H9 (cell line): ENCODE data around the gene NEURL2. TPM values are rescaled to one million over a fixed set of nuclear protein-coding genes. Genes with fewer than 3 reads are reported as not detected.

Experiments used
- DNase-seq: peaks from one replicate; pipeline ENCODE4 v3.0.0-alpha.2; 2017
- H2AFZ ChIP-seq: one replicate; pipeline ENCODE4 v1.6.1; 2013; ENCODE audit warnings: mild to moderate bottlenecking, low read length, control low read depth, moderate library complexity
- H2AK5ac ChIP-seq: 2 replicates; pipeline ENCODE4 v1.6.1; 2013; ENCODE audit warnings: low read length, control low read depth, mixed read lengths; ENCODE audit not compliant: insufficient read length
- H2BK120ac ChIP-seq: one replicate; pipeline ENCODE4 v1.6.1; 2013; ENCODE audit warnings: low read depth, mild to moderate bottlenecking, low read length, control low read depth, inconsistent platforms; ENCODE audit not compliant: poor library complexity, severe bottlenecking
- H2BK12ac ChIP-seq: 2 replicates; pipeline ENCODE4 v1.6.1; 2013; ENCODE audit warnings: low read length, control low read depth, mixed read lengths, low read depth; ENCODE audit not compliant: insufficient read length
- H2BK15ac ChIP-seq: 2 replicates; pipeline ENCODE4 v1.6.1; 2013; ENCODE audit warnings: low read depth, low read length, control low read depth
- H2BK20ac ChIP-seq: one replicate; pipeline ENCODE4 v1.6.1; 2013; ENCODE audit warnings: low read depth, mild to moderate bottlenecking, low read length, control low read depth, inconsistent platforms; ENCODE audit not compliant: poor library complexity, severe bottlenecking
- H2BK5ac ChIP-seq: 2 replicates; pipeline ENCODE4 v1.6.1; 2013; ENCODE audit warnings: low read length, control low read depth, mixed read lengths; ENCODE audit not compliant: insufficient read length
- H3K14ac ChIP-seq: 2 replicates; pipeline ENCODE4 v1.6.1; 2013; ENCODE audit warnings: low read length, control low read depth; ENCODE audit not compliant: insufficient read depth
- H3K18ac ChIP-seq: 2 replicates; pipeline ENCODE4 v1.6.1; 2013; ENCODE audit warnings: low read depth, mild to moderate bottlenecking, mixed read lengths, low read length, control low read depth; ENCODE audit not compliant: insufficient read length
- H3K23ac ChIP-seq: 2 replicates; pipeline ENCODE4 v1.6.1; 2013; ENCODE audit warnings: low read length, control low read depth, mixed read lengths, low read depth; ENCODE audit not compliant: insufficient read length
- H3K23me2 ChIP-seq: 2 replicates; pipeline ENCODE4 v1.6.1; 2013; ENCODE audit warnings: low read depth, mild to moderate bottlenecking, mixed read lengths, low read length, control low read depth; ENCODE audit not compliant: insufficient read length, poor library complexity, severe bottlenecking
- H3K27ac ChIP-seq: 2 replicates; pipeline ENCODE4 v1.5.1; 2013; ENCODE audit warnings: low read length, control low read depth, mixed read lengths, low read depth; ENCODE audit not compliant: insufficient read length
- H3K27me3 ChIP-seq: 2 replicates; pipeline ENCODE4 v1.6.1; 2013; ENCODE audit warnings: low read length, control low read depth, inconsistent platforms; ENCODE audit not compliant: insufficient read depth
- H3K4ac ChIP-seq: 2 replicates; pipeline ENCODE4 v1.6.1; 2013; ENCODE audit warnings: low read depth, mild to moderate bottlenecking, control low read depth, inconsistent platforms, low read length, moderate library complexity
- H3K4me1 ChIP-seq: 2 replicates; pipeline ENCODE4 v1.6.1; 2013; ENCODE audit warnings: low read length, control low read depth, inconsistent platforms; ENCODE audit not compliant: insufficient read depth
- H3K4me2 ChIP-seq: 2 replicates; pipeline ENCODE4 v1.6.1; 2013; ENCODE audit warnings: low read length, control low read depth, mixed read lengths; ENCODE audit not compliant: insufficient read length, insufficient read depth
- H3K56ac ChIP-seq: 2 replicates; pipeline ENCODE4 v1.6.1; 2013; ENCODE audit warnings: low read depth, mild to moderate bottlenecking, mixed read lengths, low read length, control low read depth; ENCODE audit not compliant: insufficient read length
- H3K79me1 ChIP-seq: 2 replicates; pipeline ENCODE4 v1.6.1; 2013; ENCODE audit warnings: low read depth, mild to moderate bottlenecking, moderate library complexity, low read length, control low read depth, inconsistent platforms; ENCODE audit not compliant: insufficient read depth, poor library complexity, severe bottlenecking
- H3K79me2 ChIP-seq: 2 replicates; pipeline ENCODE4 v1.6.1; 2013; ENCODE audit warnings: low read length, control low read depth, inconsistent platforms; ENCODE audit not compliant: insufficient read depth
- H3K9ac ChIP-seq: 2 replicates; pipeline ENCODE4 v1.6.1; 2013; ENCODE audit warnings: low read length, control low read depth, mixed read lengths; ENCODE audit not compliant: insufficient read length; ENCODE audit errors: extremely low read depth
- H3K9me3 ChIP-seq: one replicate; pipeline ENCODE4 v1.6.1; 2013; ENCODE audit warnings: low read depth, low read length, inconsistent platforms; ENCODE audit not compliant: control insufficient read depth
- H3T11ph ChIP-seq: one replicate; pipeline ENCODE4 v1.6.1; 2013; ENCODE audit warnings: mild to moderate bottlenecking, low read length, control low read depth, inconsistent platforms
- H4K20me1 ChIP-seq: one replicate; pipeline ENCODE4 v1.6.1; 2013; ENCODE audit not compliant: control insufficient read depth, insufficient read length, insufficient read depth
- H4K5ac ChIP-seq: 2 replicates; pipeline ENCODE4 v1.6.1; 2013; ENCODE audit warnings: low read depth, mild to moderate bottlenecking, mixed read lengths, low read length, control low read depth; ENCODE audit not compliant: insufficient read length
- H4K8ac ChIP-seq: replicated peaks from 2 replicates; pipeline ENCODE4 v1.6.1; 2013; ENCODE audit warnings: low read length, control low read depth, mixed read lengths, low read depth; ENCODE audit not compliant: insufficient read length
- H4K91ac ChIP-seq: 2 replicates; pipeline ENCODE4 v1.6.1; 2013; ENCODE audit warnings: low read depth, mild to moderate bottlenecking, moderate library complexity, mixed read lengths, low read length, control low read depth; ENCODE audit not compliant: insufficient read length
- H3K27ac Mint-ChIP-seq, 3 experiments: 2 replicates in 2 of 3; 3 replicates in 1 of 3; pipeline ENCODE4 v1.8.0; 2020 to 2021; ENCODE audit warnings: mixed read lengths in 3 of 3, mild to moderate bottlenecking in 1 of 3, moderate library complexity in 1 of 3
- H3K27me3 Mint-ChIP-seq: 2 replicates; pipeline ENCODE4 v1.8.0; 2021; ENCODE audit warnings: low read depth, mild to moderate bottlenecking, moderate library complexity, mixed read lengths
- H3K36me3 Mint-ChIP-seq, 3 experiments: 2 replicates in 2 of 3; 3 replicates in 1 of 3; pipeline ENCODE4 v1.8.0; 2020 to 2021; ENCODE audit warnings: low read depth in 3 of 3, mixed read lengths in 3 of 3; ENCODE audit not compliant: insufficient read depth in 1 of 3
- H3K4me1 Mint-ChIP-seq, 2 experiments: 2 replicates each; pipeline ENCODE4 v1.8.0; 2020; ENCODE audit warnings: mixed read lengths in 2 of 2
- H3K4me3 Mint-ChIP-seq, 2 experiments: 2 replicates in 1 of 2; 3 replicates in 1 of 2; pipeline ENCODE4 v1.8.0; 2020 to 2021; ENCODE audit warnings: mild to moderate bottlenecking in 2 of 2, mixed read lengths in 2 of 2, moderate library complexity in 1 of 2
- H3K9me3 Mint-ChIP-seq, 2 experiments: 2 replicates in 1 of 2; 3 replicates in 1 of 2; pipeline ENCODE4 v1.8.0; 2020; ENCODE audit warnings: mild to moderate bottlenecking in 2 of 2, mixed read lengths in 2 of 2, moderate library complexity in 1 of 2
- WGBS: extraction: QIAGEN DNeasy Blood & Tissue Kit; methylation state at CpG from one replicate; pipeline ENCODE4 v1.1.7; 2013; ENCODE audit warnings: missing lambda C conversion rate, low lambda C conversion rate, mixed read lengths; ENCODE audit not compliant: insufficient read length; ENCODE audit errors: extremely low coverage; 5-methylcytosine and 5-hydroxymethylcytosine counted together
- total RNA-seq: library from RNA; stranded (reverse); gene quantifications from 2 replicates; pipeline ENCODE4 v1.2.1, GENCODE V29; 2021
- TF ChIP-seq, protein P1 (sequence below): fragments of 200-600 bp; sonication (generic); conservative IDR thresholded peaks from 3 replicates; pipeline ENCODE4 v1.8.0; 2021; ENCODE audit warnings: antibody characterized with exemption, mild to moderate bottlenecking

The NEURL2 gene
- total RNA-seq, 1 experiment from 2014 or later = 5.4 TPM

DNA sequence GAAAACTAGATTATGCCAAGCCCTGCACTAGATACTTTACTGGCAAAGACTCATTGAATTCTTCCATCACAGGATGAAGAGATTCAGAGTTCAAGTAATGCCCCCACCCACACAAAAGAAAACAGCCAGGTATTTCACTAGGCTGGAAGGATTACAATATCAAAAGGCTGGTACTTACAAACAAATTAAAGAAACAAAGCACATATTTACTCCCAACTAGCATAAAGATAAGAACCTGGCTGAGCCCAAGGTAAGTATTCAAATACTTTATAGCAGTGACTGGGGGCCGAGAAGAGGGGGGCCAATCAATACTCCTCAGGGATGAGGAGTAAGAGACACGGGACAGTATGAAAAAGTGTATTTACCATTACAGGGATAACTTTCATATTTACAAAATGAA lies 37.5 kb downstream of the NEURL2 start:
- no peak overlapping the region for H3K9ac ChIP-seq
- H3K14ac ChIP-seq = no peak overlapping the region
- Mint-ChIP-seq H3K36me3 (peaks cover 9 to 33% (median 18%) of the 10 kb centered on the region in 3 experiments; a peak in 6 of 7 replicates), H3K27ac (peak overlapping the region; percentile 77 to 97 (median 96); a peak in 6 of 7 replicates), H3K9me3 (no peaks in the 10 kb centered on the region), H3K4me1 (peaks cover 50 to 55% of the 10 kb centered on the region in 2 experiments), H3K27me3 (no peaks in the 10 kb centered on the region), H3K4me3 (peak overlapping the region; percentile 32 to 63; a peak in 4 of 5 replicates)
- H3K4me1 ChIP-seq = peaks cover 12% of the 10 kb centered on the region; the same call in 1 of the 2 replicates
- H2BK20ac ChIP-seq = no peak overlapping the region
- no peak overlapping the region for H2AK5ac ChIP-seq
- no CpG with 5 or more reads among the region's 2 CpGs for WGBS
- H3K18ac ChIP-seq = no peak overlapping the region
- H3K27me3 ChIP-seq = no peaks in the 10 kb centered on the region
- H3K79me2 ChIP-seq = peaks cover 3% of the 10 kb centered on the region; the same call in 1 of the 2 replicates
- H2BK15ac ChIP-seq = no peak overlapping the region
- H4K91ac ChIP-seq = no peak overlapping the region
- H3K79me1 ChIP-seq = no peaks in the 10 kb centered on the region
- H2BK120ac ChIP-seq = no peak overlapping the region
- H2AFZ ChIP-seq = no peak overlapping the region
- no peak overlapping the region for H2BK5ac ChIP-seq
- H3K23ac ChIP-seq = no peak overlapping the region
- peaks cover 2% of the 10 kb centered on the region for H4K20me1 ChIP-seq
- no peak overlapping the region for H2BK12ac ChIP-seq
- H3K23me2 ChIP-seq = peaks cover 5% of the 10 kb centered on the region
- no peak overlapping the region for H4K8ac ChIP-seq
- H3T11ph ChIP-seq = no peak overlapping the region
- H3K27ac ChIP-seq = peak overlapping the region; percentile 59
- TF ChIP-seq, protein P1, sequence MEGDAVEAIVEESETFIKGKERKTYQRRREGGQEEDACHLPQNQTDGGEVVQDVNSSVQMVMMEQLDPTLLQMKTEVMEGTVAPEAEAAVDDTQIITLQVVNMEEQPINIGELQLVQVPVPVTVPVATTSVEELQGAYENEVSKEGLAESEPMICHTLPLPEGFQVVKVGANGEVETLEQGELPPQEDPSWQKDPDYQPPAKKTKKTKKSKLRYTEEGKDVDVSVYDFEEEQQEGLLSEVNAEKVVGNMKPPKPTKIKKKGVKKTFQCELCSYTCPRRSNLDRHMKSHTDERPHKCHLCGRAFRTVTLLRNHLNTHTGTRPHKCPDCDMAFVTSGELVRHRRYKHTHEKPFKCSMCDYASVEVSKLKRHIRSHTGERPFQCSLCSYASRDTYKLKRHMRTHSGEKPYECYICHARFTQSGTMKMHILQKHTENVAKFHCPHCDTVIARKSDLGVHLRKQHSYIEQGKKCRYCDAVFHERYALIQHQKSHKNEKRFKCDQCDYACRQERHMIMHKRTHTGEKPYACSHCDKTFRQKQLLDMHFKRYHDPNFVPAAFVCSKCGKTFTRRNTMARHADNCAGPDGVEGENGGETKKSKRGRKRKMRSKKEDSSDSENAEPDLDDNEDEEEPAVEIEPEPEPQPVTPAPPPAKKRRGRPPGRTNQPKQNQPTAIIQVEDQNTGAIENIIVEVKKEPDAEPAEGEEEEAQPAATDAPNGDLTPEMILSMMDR = no peak
- no peaks in the 10 kb centered on the region for H3K9me3 ChIP-seq
- no peak overlapping the region for H3K56ac ChIP-seq
- DNase-seq = peak; percentile 57
- H4K5ac ChIP-seq = no peak overlapping the region
- peak overlapping the region; percentile 49 for H3K4me2 ChIP-seq
- H3K4ac ChIP-seq = no peak overlapping the region
